ENCODE data around the gene PPP1R9B.

PPP1R9B gene

GRCh38 chr17:50162466-50163254 lies 12.2 kb upstream of the PPP1R9B start:
- TF ChIP-seq ZNF274 (IDR thresholded peaks at IDR 0.05; ENCODE audit: low read depth, low read length) = no peak
- H3K4me3 ChIP-seq (ENCODE audit: low read length) = no peak overlapping the region

DNA sequence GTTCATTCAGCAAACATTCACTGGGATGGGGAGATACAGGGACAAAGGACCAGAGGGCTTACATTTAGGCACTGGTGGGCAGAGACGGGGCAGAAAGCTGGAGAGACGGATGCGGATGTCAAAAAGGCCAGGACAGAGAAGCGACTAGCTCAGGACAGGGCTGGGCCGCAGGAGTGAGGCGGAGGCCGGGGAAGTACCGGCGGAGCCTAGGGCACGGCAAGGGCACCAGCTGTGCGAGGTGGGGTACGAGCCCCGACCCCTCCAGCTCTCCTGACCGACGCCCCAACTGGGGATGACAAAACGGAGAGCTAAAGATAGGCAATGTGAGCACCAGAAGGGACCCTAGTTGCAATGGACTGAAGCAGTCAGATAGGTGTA lies 11.4 kb upstream of the PPP1R9B start:
- no peak overlapping the region; the same call in 1 of the 2 replicates for H3K4me3 ChIP-seq (ENCODE audit: low read length)
- TF ChIP-seq ZNF274 (IDR thresholded peaks at IDR 0.05; ENCODE audit: low read depth, low read length) = no peak

DNA sequence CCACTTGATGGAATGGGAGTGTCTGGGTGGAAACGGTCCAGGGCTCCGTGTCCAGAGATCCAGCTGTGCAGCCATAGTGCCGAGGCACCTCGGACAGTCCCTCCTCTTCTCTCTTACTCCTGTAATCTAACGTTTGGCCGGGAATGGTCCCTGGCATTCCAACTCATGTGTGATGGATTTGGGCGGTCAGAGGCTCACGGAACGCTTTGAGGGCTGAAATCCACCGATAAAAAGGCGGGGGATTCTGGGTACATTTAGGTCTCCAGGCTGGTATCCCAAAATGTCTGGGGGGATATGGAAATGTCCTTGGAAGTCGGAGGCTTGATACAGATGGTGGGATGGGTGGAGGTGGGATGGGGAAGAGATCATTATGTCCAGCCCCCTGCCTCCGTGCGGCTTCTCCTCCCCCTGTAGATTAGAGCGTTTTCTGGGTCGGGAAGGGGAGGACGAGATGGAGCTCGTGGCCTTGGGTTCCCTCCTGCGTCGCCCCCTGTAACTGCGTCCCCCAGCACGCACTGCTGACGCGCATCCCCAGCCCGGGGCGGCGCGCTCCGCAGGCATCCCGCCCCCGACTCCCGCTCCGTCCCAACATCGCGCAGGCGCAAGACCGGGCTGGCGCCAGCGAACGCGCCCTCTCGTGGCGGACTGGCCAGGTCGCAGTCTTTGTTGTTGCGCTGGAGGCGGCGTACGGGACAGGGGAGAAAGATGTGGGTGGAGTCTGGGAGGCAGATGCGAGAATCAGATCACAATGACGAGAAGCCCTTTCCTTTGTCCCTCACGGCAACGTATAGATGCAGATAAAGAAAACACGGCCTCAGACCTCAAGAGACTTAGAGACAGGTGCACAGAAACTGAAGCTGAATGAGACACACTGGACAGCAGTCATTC lies 10.8 kb upstream of the PPP1R9B start:
- TF ChIP-seq ZNF274 (IDR thresholded peaks at IDR 0.05; ENCODE audit: low read depth, low read length) = no peak

DNA sequence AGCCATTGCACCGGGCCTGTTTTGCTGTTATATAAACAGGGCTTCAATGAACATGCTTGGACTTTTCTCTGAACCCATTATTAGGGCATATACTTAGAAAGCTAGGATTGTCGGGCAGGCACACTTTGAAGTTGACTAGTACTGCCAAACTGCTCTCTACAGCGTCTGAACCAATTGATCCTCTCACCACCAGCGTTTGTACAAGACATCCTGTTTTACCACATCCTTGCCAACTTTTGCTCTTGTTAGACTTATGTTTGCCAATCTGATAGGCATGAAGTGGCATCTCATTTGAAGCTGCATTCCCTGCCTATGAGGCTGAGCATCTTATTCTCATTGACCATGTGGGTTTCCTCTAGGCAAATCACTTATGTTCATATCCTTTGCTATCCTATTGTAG lies 7.4 kb upstream of the PPP1R9B start:
- TF ChIP-seq ZNF274 (IDR thresholded peaks at IDR 0.05; ENCODE audit: low read depth, low read length) = no peak
- H3K4me3 ChIP-seq (ENCODE audit: low read length) = no peak overlapping the region

More for the DNA sequence above, 10.8 kb upstream of the PPP1R9B start:
- H3K4me3 ChIP-seq (ENCODE audit: low read length) = peak overlapping the region; percentile 69

DNA sequence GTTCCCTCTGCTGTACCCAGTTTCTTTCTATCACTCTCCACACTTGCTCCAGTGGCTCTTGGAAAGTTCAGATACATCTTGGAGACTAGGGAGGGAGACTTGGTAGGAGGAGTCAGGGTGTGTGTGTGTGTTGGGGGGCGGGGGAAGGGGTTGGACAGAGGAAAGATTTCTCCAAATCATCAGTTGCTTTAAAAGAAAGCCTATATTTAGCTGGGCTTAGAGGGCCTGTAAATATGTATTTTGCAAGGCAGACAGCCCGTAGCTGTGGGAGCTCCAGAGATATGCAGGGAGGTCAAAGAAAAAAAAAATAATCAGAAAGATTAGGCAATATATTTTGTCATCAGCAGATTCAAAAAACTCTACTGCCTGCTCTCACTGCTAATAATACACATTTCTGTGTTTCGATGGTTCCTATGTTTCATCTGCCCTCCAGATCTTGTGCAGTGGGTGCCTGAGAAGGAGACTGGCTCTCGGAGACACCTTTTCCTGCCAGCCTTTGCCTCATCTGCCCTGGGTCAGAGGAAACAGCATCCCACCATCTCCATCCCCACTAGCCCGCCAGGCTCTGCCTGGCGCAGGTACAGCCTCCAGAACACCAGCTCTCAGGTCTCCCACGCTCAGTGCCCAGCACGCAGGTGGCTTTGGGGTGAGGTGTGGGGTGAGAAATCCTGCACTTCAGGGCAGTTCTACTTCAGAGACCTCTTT lies 4.8 kb upstream of the PPP1R9B start:
- TF ChIP-seq ZNF274 (IDR thresholded peaks at IDR 0.05; ENCODE audit: low read depth, low read length) = no peak
- peak overlapping the region; percentile 32; the same call in 1 of the 2 replicates for H3K4me3 ChIP-seq (ENCODE audit: low read length)

DNA sequence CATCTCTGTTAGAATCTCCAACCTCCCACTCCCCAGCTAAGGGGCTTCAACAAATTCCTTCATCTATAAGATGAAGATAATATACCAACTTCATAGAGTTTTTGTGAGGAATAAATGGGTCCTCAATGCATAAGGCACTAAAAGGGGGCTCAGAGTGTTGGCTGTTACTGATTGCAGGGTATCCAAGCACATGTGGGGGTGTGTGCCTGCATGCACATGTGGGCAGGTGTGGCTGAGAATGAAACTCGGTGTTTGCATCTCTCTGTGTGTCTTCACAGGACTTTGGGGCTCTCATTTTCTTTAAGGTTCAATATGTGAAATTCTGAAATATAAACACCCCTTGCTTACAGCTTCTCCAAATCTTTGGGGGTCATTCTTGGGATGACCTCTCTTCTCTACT lies 4.1 kb upstream of the PPP1R9B start:
- no peak for TF ChIP-seq ZNF274 (IDR thresholded peaks at IDR 0.05; ENCODE audit: low read depth, low read length)
- peak overlapping the region; percentile 32; the same call in 1 of the 2 replicates for H3K4me3 ChIP-seq (ENCODE audit: low read length)

GRCh38 chr17:50153650-50154575 lies 3.4 kb upstream of the PPP1R9B start:
- TF ChIP-seq ZNF274 (IDR thresholded peaks at IDR 0.05; ENCODE audit: low read depth, low read length) = no peak
- no peak overlapping the region; the same call in 1 of the 2 replicates for H3K4me3 ChIP-seq (ENCODE audit: low read length)

DNA sequence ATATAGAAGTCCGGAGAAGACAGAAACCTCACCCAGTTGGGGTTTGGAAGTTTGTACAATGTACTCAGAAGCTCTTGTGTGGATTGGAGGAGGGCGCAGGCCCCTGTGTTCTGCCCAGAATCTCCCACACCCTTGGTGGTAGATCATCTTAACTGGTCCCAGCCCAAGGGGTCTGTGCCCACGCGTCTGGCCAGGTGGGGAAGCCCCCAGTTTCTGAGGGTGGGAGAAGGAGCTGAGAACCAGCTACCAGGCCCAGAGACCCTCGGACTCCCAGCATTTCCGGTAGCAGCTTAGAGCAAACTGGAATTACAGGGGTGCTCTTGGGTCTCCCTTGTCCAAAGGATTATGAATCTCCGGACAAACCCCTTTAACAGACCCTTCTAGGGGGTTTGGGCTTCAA lies 2.3 kb upstream of the PPP1R9B start:
- TF ChIP-seq ZNF274 (IDR thresholded peaks at IDR 0.05; ENCODE audit: low read depth, low read length) = no peak
- H3K4me3 ChIP-seq (ENCODE audit: low read length) = no peak overlapping the region; the same call in 1 of the 2 replicates

- peak overlapping the region; percentile 80; the same call in 1 of the 2 replicates for H3K4me3 ChIP-seq (ENCODE audit: low read length)
- no peak for TF ChIP-seq ZNF274 (IDR thresholded peaks at IDR 0.05; ENCODE audit: low read depth, low read length)
Observed at GRCh38 chr17:50151937-50152547, 1.6 kb upstream of the PPP1R9B start.

DNA sequence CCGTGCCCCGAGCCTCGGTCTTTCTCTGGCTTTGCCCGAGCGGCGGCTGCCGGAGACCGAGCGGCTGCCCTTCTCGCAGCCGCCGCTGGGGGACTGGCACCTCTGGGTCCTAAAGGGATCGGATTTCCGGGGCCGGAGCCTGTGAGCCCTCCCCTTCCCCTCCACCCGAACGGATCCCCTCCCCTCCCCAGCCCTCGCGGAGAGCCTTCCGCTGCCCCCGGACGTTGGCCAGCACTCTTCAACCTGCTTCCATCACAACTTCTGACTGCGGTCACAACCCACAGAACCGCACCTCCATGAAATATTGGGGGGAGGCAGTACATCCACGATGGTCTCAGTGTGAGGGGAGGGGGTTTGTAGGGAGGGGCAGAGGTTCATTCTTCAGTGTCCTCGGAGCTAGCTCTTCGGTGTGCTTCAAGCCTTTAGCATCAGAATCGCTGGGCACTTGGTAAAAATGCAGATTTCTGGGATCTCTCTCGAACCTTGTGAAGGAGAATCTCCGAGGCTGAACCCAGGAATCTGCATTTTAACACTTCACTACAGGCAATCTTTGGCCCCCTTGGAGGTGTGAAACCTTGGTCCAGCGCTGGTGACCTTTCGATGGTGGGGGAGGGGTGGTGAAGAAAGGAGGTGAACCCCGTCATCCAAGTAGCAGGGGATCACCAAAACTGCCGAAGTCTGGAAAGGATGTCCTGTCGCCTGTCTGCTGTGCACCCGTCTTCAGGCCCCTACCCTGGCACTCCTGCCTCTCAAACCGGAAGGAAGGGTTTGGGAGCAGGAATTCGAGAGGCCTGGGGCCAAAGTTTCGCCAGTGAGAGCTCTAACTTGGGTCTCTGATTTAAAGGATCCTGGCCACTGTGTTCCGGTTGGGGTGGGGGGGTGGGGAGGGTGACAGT lies 812 bp upstream of the PPP1R9B start:
- H3K4me3 ChIP-seq (ENCODE audit: low read length) = peak overlapping the region; percentile 90
- no peak for TF ChIP-seq ZNF274 (IDR thresholded peaks at IDR 0.05; ENCODE audit: low read depth, low read length)

- TF ChIP-seq ZNF274 (IDR thresholded peaks at IDR 0.05; ENCODE audit: low read depth, low read length) = no peak
- H3K4me3 ChIP-seq (ENCODE audit: low read length) = peak overlapping the region; percentile 90
Observed at GRCh38 chr17:50149417-50150353, 792 bp downstream of the PPP1R9B start.
